GM23338 (cell line): ENCODE data around the gene AJUBA. TPM values are rescaled to one million over a fixed set of nuclear protein-coding genes. Genes with fewer than 3 reads are reported as not detected.

ENCODE experiments used
- ATAC-seq: fragments of 200-7000 bp; cut with Tn5 transposase; 3 replicates; pipeline ENCODE4 v1.9.1; 2020
- DNase-seq: peaks from one replicate; pipeline ENCODE4 v3.0.0-alpha.2; 2015; ENCODE audit warnings: low spot score
- H2AFZ ChIP-seq: fragments of 200-600 bp; sonication (generic); 2 replicates; pipeline ENCODE4 v1.8.0; 2016; ENCODE audit warnings: antibody characterized with exemption, mild to moderate bottlenecking, moderate library complexity
- H3F3A ChIP-seq: fragments of 200-600 bp; sonication (generic); replicated peaks from 2 replicates; pipeline ENCODE4 v1.8.0; 2017; ENCODE audit warnings: antibody characterized with exemption, mixed run types, low read depth
- H3K27ac ChIP-seq: fragments of 200-600 bp; sonication (generic); 2 replicates; pipeline ENCODE4 v1.6.1; 2016; ENCODE audit warnings: low read depth
- H3K27me3 ChIP-seq: fragments of 200-600 bp; sonication (generic); 2 replicates; pipeline ENCODE4 v1.8.0; 2016; ENCODE audit warnings: mild to moderate bottlenecking, mixed run types, moderate library complexity; ENCODE audit not compliant: insufficient read depth
- H3K36me3 ChIP-seq: fragments of 200-600 bp; sonication (generic); 2 replicates; pipeline ENCODE4 v1.8.0; 2016; ENCODE audit warnings: mild to moderate bottlenecking; ENCODE audit not compliant: insufficient read depth
- H3K4me1 ChIP-seq: fragments of 200-600 bp; sonication (generic); 2 replicates; pipeline ENCODE4 v1.8.0; 2016; ENCODE audit warnings: mild to moderate bottlenecking, moderate library complexity; ENCODE audit not compliant: insufficient read depth
- H3K4me2 ChIP-seq: fragments of 200-600 bp; sonication (generic); 2 replicates; pipeline ENCODE4 v1.7.1; 2017; ENCODE audit warnings: mixed run types
- H3K4me3 ChIP-seq: fragments of 200-600 bp; sonication (generic); 2 replicates; pipeline ENCODE4 v1.6.1; 2016; ENCODE audit warnings: mixed run types
- H3K79me2 ChIP-seq: fragments of 200-600 bp; sonication (generic); replicated peaks from 2 replicates; pipeline ENCODE4 v1.8.0; 2017; ENCODE audit warnings: mild to moderate bottlenecking; ENCODE audit not compliant: insufficient read depth
- H3K9me2 ChIP-seq: fragments of 200-600 bp; sonication (generic); 2 replicates; pipeline ENCODE4 v1.8.0; 2017; ENCODE audit not compliant: insufficient read depth
- H4K20me1 ChIP-seq: fragments of 200-600 bp; sonication (generic); replicated peaks from 2 replicates; pipeline ENCODE4 v1.8.0; 2017; ENCODE audit warnings: mild to moderate bottlenecking; ENCODE audit not compliant: insufficient read depth
- H3K27ac Mint-ChIP-seq: 2 replicates; pipeline ENCODE4 v1.8.0; 2020; ENCODE audit warnings: inconsistent platforms, mild to moderate bottlenecking, moderate library complexity, mixed read lengths
- H3K27me3 Mint-ChIP-seq: 3 replicates; pipeline ENCODE4 v1.8.0; 2022; ENCODE audit warnings: low read depth, mild to moderate bottlenecking, moderate library complexity, mixed read lengths, inconsistent platforms; ENCODE audit not compliant: insufficient read depth, poor library complexity
- H3K36me3 Mint-ChIP-seq: 3 replicates; pipeline ENCODE4 v1.8.0; 2021; ENCODE audit warnings: low read depth, mild to moderate bottlenecking, inconsistent platforms, moderate library complexity, mixed read lengths
- H3K4me1 Mint-ChIP-seq: 3 replicates; pipeline ENCODE4 v1.8.0; 2020; ENCODE audit warnings: mild to moderate bottlenecking, inconsistent platforms, mixed read lengths
- H3K4me3 Mint-ChIP-seq: 3 replicates; pipeline ENCODE4 v1.8.0; 2021; ENCODE audit warnings: moderate library complexity, mild to moderate bottlenecking, inconsistent platforms, mixed read lengths
- H3K9me3 Mint-ChIP-seq: 3 replicates; pipeline ENCODE4 v1.8.0; 2020; ENCODE audit warnings: moderate library complexity, mild to moderate bottlenecking, inconsistent platforms, mixed read lengths
- CREB1 ChIP-seq: fragments of 250-450 bp; sonication (Bioruptor Pico); IDR thresholded peaks from 2 replicates; pipeline ENCODE4 v1.5.0; 2020; ENCODE audit warnings: low read depth, mild to moderate bottlenecking, moderate library complexity
- CTCF ChIP-seq, 2 experiments: fragments of 200-600 bp in 1 of 2; sonication (generic) in 1 of 2; conservative IDR thresholded peaks; 2 replicates each; pipeline versions ENCODE4 v1.5.1 to v1.6.1; 2016 to 2017; ENCODE audit warnings: antibody characterized with exemption in 2 of 2, low read depth in 2 of 2, mild to moderate bottlenecking in 2 of 2, moderate library complexity in 1 of 2
- ETS1 ChIP-seq: IDR thresholded peaks from 2 replicates; pipeline ENCODE4 v1.6.1; 2016; ENCODE audit warnings: antibody characterized with exemption
- EZH2 ChIP-seq: fragments of 200-600 bp; sonication (generic); IDR thresholded peaks from one replicate; pipeline ENCODE4 v1.8.0; 2017; ENCODE audit warnings: antibody characterized with exemption, mild to moderate bottlenecking, low read depth; ENCODE audit not compliant: unreplicated experiment
- EZH2phosphoT487 ChIP-seq: fragments of 200-600 bp; sonication (generic); IDR thresholded peaks from one replicate; pipeline ENCODE4 v1.8.1; 2018; ENCODE audit warnings: antibody characterized with exemption; ENCODE audit not compliant: unreplicated experiment
- JUNB ChIP-seq: IDR thresholded peaks from one replicate; pipeline ENCODE4 v1.6.1; 2016; ENCODE audit warnings: antibody characterized with exemption; ENCODE audit not compliant: unreplicated experiment
- NANOG ChIP-seq: IDR thresholded peaks from 2 replicates; pipeline ENCODE4 v1.6.1; 2016; ENCODE audit warnings: antibody characterized with exemption, borderline replicate concordance
- POLR2AphosphoS5 ChIP-seq: IDR thresholded peaks from 2 replicates; pipeline ENCODE4 v1.6.1; 2016; ENCODE audit warnings: antibody characterized with exemption, low read depth
- STAT1 ChIP-seq: IDR thresholded peaks from one replicate; pipeline ENCODE4 v1.6.1; 2016; ENCODE audit warnings: antibody characterized with exemption; ENCODE audit not compliant: unreplicated experiment
- ZNF114 ChIP-seq: fragments of 250-450 bp; sonication (Bioruptor Pico); IDR thresholded peaks from 2 replicates; pipeline ENCODE4 v1.5.0; 2020; ENCODE audit warnings: mild to moderate bottlenecking, moderate library complexity
- ZNF331 ChIP-seq: fragments of 250-450 bp; sonication (Bioruptor Pico); IDR thresholded peaks from 2 replicates; pipeline ENCODE4 v1.5.0; 2020; ENCODE audit warnings: low read depth, mild to moderate bottlenecking, moderate library complexity
- ZNF462 ChIP-seq: fragments of 250-450 bp; sonication (Bioruptor Pico); IDR thresholded peaks from 2 replicates; pipeline ENCODE4 v1.5.0; 2020; ENCODE audit warnings: mild to moderate bottlenecking, moderate library complexity
- polyA plus RNA-seq: library from polyadenylated mRNA; unstranded; fragments of >200 nt; fragmentation: Nextera tagmentation; extraction: Ambion mirVana; gene quantifications from 2 replicates; pipeline ENCODE4 v1.2.1, GENCODE V29; 2016
- total RNA-seq: library from RNA; depleted of rRNA; stranded (reverse); fragments of >200 nt; shearing (Covaris generic); gene quantifications from 2 replicates; pipeline ENCODE4 v1.2.3, GENCODE V29; 2014

AJUBA gene
- total and polyA plus RNA-seq, 2 experiments from 2014 or later: 11.8 to 55.9 TPM

- no peak for TF ChIP-seq CTCF (conservative IDR thresholded peaks at IDR 0.05; ENCODE audit: low read depth in 2 of 2)
- TF ChIP-seq ZNF114 (CRISPR knock-in tag): no peak
- TF ChIP-seq ETS1: no peak
- TF ChIP-seq ZNF331 (CRISPR knock-in tag): no peak
Measured at GRCh38 chr14:22978487-22978837, 3.9 kb downstream of the AJUBA start (continued).

- peaks cover 48% of the 10 kb centered on the region for H3K4me1 Mint-ChIP-seq
- Histone ChIP-seq H3K27ac (peak overlapping the region; percentile 99), H4K20me1 (no peaks in the 10 kb centered on the region; the same call in 1 of the 2 replicates), H3K9me2 (no peaks in the 10 kb centered on the region), H3K4me1 (peaks cover 36% of the 10 kb centered on the region), H3K4me2 (peak overlapping the region; percentile 92), H2AFZ (no peak overlapping the region), H3K4me3 (peak overlapping the region; percentile 70), H3K27me3 (peaks cover 19% of the 10 kb centered on the region), H3F3A (peaks cover 42% of the 10 kb centered on the region), H3K36me3 (peaks cover 27% of the 10 kb centered on the region), H3K79me2 (peaks cover 47% of the 10 kb centered on the region)
- no peaks in the 10 kb centered on the region for H3K9me3 Mint-ChIP-seq
- H3K4me3 Mint-ChIP-seq: peak overlapping the region; percentile 69
- H3K27ac Mint-ChIP-seq: peak overlapping the region; percentile 92
- no peak for TF ChIP-seq EZH2phosphoT487
- no peak for TF ChIP-seq STAT1
- peak; percentile 35; the same call in 1 of the 2 replicates for TF ChIP-seq POLR2AphosphoS5
- peak; percentile 71 for TF ChIP-seq CREB1 (CRISPR knock-in tag)
- no peak for TF ChIP-seq ETS1
- TF ChIP-seq ZNF114 (CRISPR knock-in tag): no peak
- no peak for TF ChIP-seq ZNF462
- TF ChIP-seq EZH2: no peak
- peak; percentile 19; the same call in 1 of the 2 replicates for TF ChIP-seq NANOG
- TF ChIP-seq JUNB: no peak
- peak; percentile 57 for ATAC-seq
- peaks cover 62% of the 10 kb centered on the region for H3K36me3 Mint-ChIP-seq
- H3K27me3 Mint-ChIP-seq: peaks cover 25% of the 10 kb centered on the region
- peak; percentile 96 for DNase-seq
Measured at GRCh38 chr14:22977684-22978486, 4.5 kb downstream of the AJUBA start.
